Fibroblast of villous mesenchyme (primary cell): Measurements from ENCODE around the gene DMXL2. TPM values are rescaled to one million over a fixed set of nuclear protein-coding genes. Genes with fewer than 3 reads are reported as not detected.
"Not testable (repeated sequence)": the region's sequence is repeated elsewhere in the genome, so short reads cannot be mapped to it uniquely, and the experiment has no call there.

Experiments
- DNase-seq: peaks from one replicate; pipeline ENCODE4 v3.0.0-alpha.2; 2010; ENCODE audit warnings: low read depth
- H3K4me3 ChIP-seq: 2 replicates; pipeline ENCODE4 v1.5.1; 2011; ENCODE audit warnings: low read depth, mild to moderate bottlenecking, low read length
- CTCF ChIP-seq: IDR thresholded peaks from 2 replicates; pipeline ENCODE4 v1.5.1; 2012; ENCODE audit warnings: low read depth, mild to moderate bottlenecking, low read length; ENCODE audit not compliant: insufficient read depth
- total RNA-seq: library from RNA; depleted of rRNA; stranded (reverse); fragments of >200 nt; gene quantifications from 2 replicates; pipeline ENCODE4 v1.2.3, GENCODE V29; 2012

The DMXL2 gene
- total RNA-seq, 1 donor, result 56.1 TPM

- DNase-seq, result peak; percentile 98
- no peak overlapping the region for H3K4me3 ChIP-seq
- TF ChIP-seq CTCF, result no peak
These were observed 45.6 kb downstream of the DMXL2 start for GRCh38 chr15:51576911-51577500.

- H3K4me3 ChIP-seq, result no peak overlapping the region
- TF ChIP-seq CTCF, result no peak
- peak; percentile 83 for DNase-seq
These were observed 46.2 kb downstream of the DMXL2 start for GRCh38 chr15:51576286-51576850.

- no peak overlapping the region for H3K4me3 ChIP-seq
- no peak for TF ChIP-seq CTCF
- DNase-seq, result peak; percentile 17
These were observed 46.8 kb downstream of the DMXL2 start for GRCh38 chr15:51575775-51576174.

GRCh38 chr15:51573352-51573751 lies 49.2 kb downstream of the DMXL2 start:
- not testable (repeated sequence) for DNase-seq, H3K4me3 ChIP-seq

GRCh38 chr15:51568939-51569784 lies 53.4 kb downstream of the DMXL2 start:
- not testable (repeated sequence) for H3K4me3 ChIP-seq
- DNase-seq, result peak; percentile 76

GRCh38 chr15:51561271-51561670 lies 61.3 kb downstream of the DMXL2 start:
- H3K4me3 ChIP-seq, result no peak overlapping the region
- DNase-seq, result no peak
- no peak for TF ChIP-seq CTCF

- DNase-seq, result no peak
- no peak for TF ChIP-seq CTCF
- H3K4me3 ChIP-seq, result no peak overlapping the region
These were observed 63.7 kb downstream of the DMXL2 start for GRCh38 chr15:51558876-51559275.
